ENCODE measurements around the gene RPTN.

The RPTN gene, protein sequence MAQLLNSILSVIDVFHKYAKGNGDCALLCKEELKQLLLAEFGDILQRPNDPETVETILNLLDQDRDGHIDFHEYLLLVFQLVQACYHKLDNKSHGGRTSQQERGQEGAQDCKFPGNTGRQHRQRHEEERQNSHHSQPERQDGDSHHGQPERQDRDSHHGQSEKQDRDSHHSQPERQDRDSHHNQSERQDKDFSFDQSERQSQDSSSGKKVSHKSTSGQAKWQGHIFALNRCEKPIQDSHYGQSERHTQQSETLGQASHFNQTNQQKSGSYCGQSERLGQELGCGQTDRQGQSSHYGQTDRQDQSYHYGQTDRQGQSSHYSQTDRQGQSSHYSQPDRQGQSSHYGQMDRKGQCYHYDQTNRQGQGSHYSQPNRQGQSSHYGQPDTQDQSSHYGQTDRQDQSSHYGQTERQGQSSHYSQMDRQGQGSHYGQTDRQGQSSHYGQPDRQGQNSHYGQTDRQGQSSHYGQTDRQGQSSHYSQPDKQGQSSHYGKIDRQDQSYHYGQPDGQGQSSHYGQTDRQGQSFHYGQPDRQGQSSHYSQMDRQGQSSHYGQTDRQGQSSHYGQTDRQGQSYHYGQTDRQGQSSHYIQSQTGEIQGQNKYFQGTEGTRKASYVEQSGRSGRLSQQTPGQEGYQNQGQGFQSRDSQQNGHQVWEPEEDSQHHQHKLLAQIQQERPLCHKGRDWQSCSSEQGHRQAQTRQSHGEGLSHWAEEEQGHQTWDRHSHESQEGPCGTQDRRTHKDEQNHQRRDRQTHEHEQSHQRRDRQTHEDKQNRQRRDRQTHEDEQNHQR

DNA sequence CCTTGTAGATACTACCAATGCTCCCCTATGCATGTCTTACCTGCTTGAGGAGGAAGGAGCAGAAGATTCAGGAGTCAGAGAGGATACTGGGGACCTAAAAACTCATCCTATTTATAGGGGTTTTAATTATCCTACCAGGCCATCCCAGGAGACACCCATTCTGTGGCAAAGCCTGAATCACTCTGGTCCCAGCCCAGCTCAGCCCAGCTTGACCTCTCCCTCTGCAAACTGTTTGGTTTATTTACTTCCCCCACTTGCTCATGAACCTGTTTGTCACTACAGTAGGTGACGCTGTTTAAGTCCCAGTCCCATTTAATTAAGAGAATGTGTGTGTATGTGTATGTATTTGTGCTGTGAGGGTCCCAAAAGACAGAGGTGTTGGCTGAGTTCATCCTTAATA lies at the start of gene RPTN:
Gene RPTN (minus strand): TSS at position 85 of the 400 bp plus-strand sequence. CDS start 1,339 bp downstream, outside the sequence.
- DNase-seq = no peak

DNA sequence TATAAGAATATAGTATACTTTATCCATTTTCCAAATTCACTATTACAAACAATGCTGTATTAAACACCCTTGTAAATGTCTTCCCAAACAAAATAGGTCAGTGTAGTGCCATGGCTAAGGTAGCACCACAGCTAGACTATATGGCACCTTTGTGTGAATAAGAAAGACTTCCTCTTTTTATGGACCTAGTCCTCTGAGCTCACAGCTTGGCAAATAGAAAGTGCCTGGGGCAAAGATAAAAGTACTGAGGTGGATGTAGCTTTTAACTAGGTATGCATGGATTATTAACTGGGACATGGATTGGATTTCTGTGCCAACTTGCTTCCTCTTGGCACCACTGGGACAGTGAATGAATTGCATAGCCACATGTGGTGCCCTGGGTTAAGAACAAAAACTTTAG lies 40.0 kb upstream of the RPTN start:
- DNase-seq = no peak

DNA sequence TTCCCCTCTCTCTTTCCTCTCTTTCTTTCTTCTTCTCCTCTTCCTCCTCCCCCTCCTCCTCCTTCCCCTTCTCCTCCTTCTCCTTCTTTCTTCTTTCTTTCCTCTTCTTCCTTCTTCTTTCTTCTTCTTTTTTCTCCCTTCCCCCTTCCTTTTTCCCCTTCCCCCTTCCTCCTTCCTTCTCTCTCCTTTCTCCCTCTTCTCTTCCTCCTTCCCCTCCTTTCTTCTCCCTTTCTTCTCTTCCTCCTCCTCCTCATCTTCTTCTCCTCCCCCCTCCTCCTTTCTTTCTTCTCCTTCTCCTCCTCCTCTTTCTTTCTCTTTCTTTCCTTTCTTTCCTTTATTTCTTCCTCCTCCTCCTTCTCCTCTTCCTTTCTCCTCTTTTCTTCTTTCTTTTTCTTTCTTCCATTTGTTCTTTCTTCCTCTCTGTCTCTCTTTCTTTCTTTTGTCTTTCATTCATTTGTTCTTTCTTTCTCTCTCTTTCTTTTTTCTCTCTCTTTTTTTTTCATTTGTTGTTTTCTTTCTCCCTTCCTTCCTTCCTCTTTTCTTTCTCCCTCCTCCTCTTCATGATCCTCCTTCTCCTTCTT lies 38.4 kb upstream of the RPTN start:
- DNase-seq = no peak

DNA sequence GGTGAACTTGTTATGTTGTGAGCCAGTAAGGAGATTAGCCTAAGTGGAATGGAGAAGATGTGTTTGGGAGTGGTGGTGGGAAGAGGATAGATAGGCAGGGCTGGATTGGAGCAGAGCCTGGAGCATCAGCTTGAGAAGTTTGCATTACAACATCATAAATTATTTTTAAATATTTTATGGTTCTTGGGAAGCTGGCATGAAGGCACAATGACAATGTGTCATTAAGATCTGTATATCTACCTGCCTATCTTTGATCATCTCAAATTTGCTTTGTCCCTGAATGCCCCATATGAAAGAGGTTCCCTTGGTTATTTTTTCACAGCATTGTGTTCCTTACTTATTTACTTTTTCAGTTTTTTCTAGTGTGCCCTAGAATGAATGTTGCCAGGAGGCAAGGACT lies 32.7 kb upstream of the RPTN start:
- no peak for DNase-seq

DNA sequence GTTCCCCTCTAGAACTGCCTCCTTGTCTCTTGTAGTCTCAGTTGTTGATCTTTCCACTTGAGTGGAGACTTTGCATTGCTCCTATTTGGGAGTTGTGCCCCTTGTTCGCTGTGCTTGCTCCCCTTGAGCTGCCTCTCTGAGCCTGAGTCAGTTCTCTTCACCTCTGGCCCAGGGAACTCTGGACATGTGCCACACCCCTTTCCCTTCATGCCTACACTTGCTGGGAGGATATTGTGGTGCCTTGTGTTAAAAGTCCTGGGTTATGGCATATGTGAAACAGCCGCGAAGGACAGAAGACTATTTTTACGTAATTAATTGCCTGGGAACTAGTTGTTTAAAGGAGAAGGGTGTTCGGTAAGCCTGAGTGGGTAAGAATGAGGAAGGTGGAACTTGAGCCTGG lies 32.2 kb upstream of the RPTN start:
- DNase-seq = no peak

DNA sequence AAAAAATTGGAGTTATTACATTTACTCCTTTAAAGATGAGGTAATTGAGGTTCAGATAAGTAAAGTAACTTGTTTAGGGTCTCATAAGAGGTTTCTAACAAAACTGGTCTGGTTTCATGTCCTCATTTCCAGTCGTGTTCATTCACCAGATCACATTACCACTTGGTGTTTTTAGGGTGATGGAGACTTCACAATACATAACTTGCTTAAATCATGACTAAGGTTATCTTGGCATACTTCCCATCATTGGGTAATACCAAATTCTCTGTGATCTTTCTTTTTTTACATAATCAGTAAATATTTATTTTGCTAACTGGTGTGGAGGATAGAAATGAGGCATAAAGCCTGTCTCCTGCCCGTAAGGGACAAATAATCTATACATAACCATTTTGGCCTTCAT lies 31.6 kb upstream of the RPTN start:
- no peak for DNase-seq

DNA sequence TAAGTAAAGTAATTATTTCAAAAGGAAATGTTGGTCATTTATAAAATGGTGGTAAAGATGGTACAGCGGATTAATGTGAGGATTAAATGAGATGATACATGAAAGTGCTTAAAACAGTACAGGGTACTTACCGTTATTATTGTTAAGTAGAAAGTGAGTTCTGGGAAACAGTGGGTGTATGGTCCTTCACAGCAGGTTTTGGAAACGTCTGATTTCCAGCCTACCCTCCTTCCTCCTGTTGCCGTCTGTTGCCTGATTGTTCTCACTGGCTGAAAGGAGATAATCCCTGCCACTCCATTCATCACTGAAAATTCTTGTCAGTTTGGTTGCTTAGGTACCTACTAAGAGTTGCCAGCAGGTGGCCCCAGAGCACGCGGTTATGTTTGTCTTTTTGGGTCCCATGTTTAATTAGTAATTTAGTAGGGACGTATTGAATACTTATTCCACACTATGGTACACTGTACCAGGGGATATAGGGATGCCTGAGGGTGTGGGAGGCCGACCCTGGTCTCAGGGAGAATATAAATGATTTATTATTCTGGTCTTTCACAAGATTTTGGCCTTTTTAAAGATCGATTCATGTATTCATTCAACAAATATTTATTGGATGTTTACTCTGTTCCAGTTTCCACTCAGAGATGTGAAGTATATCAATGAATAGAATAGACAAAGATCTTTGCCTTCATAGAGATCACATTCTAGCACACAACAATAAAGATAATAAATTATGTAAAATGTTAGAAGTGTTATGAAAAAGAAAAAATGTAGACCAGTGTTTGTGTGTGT lies 30.8 kb upstream of the RPTN start:
- DNase-seq = peak; percentile 62

DNA sequence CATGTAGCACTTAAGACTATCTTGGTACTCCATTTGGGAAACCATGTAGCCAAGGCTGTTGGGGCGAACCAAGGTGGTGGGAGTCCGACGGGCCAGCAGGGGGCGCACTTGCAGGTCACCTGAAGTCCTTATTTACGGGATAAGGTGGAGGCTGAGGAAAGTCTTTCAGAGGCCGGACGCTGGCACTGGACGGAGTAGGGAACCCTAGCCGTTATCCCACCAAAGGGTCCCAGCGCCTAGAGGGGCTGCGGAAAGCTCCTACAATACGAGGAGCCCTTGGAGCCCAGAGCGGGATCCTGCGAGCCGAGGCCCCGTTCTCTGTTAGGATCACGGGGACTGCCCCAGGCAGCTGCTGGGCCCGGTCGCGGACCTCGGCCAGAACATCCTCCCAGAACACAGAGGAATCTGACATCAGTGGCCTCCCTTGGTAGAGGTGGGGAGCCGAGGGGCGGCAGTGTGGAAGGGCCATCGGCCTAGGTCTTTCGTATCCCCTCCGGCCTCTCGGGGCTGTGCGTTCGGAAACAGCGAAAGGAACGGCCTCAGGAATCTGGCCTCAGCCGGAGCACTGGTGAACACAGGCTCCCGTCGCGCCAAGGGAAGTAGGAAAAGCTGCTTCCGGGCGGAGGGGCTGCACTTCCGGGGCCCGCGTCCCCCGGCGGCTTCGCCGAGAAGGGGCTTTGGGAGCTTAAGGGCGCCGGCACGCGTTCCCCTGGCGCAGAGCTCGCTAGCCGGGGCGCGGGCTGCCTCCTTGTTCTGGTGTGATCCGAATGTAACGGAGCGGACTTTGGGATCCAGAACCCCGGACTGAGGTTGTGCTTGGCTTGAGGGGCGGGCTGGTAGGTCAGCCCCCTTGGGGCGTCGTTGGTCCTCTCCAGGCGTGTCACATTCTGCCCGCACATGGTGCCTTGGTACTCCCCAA lies 29.9 kb upstream of the RPTN start:
- DNase-seq = peak; percentile 70

DNA sequence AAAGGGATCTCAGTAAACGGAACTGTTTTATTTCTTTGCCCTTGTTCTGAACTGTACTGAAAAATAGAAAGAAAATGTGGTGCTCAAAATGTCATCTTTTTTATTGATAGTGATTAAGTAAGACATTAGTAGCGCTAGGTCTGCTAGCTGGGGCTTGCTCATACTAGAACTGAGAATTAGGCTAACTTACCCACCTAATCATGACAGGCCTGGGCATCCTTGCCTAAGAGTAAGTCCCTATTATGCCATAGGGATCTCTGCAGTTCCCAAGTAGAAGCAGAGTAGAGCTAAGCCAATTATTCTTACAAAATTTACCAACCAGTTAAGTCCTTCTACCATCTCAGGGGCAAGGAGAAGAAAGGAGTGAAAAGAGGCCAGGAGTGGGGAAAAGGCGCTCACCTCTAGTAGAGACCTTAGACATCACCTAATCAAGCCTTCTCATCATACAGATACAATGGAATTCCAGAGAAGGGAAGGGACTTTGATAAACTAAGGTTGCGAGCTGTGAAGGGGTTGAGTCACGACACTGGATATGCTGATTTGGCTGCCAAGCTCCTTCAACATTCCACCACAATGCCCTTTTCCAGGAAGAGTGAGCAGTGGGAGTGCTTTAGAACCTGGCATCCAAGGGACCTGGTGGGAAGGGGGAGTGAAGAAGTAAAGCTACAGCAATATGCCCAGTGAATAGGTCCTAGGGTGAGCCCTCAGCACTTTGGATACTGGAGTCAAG lies 27.7 kb upstream of the RPTN start:
- no peak for DNase-seq

DNA sequence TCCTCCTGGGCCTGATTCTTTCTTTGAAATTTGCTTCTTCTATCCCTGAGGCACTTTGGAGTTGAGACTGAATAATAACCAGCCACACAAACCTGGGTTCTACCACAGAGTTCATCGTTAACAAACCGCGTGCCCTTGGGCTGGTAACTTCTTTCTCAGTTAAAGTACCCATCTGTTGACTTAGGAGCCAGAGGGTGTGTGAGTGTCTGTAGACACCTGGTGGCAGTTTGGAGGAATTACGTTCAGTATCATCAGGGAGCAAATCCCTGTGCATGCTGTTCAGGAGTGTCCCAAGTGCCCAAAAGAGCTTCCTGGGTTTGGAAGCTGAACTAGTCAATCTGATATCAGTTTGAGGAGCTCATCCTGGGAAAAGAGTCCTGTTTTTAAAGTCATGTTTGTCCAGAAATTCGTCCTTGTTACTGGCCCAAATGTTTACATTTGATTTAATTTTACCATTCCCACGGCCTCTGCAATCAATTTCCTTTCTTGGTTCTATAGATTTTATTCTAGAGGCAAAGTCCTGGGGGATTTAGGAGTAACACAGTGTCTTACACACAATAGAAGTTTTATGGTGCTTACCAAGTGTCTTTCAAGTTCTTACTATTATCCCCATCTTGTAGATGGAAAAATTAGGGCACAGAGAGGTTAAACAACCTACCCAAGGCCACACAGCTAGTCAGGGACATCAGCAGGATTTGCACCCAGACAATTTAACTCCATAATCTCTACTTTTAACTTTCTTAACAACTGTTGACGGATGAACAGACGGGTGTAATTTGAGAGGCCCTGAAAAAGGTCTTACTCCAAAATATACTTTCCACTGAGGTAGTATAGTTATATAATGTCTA lies 26.7 kb upstream of the RPTN start:
- DNase-seq = peak; percentile 39

DNA sequence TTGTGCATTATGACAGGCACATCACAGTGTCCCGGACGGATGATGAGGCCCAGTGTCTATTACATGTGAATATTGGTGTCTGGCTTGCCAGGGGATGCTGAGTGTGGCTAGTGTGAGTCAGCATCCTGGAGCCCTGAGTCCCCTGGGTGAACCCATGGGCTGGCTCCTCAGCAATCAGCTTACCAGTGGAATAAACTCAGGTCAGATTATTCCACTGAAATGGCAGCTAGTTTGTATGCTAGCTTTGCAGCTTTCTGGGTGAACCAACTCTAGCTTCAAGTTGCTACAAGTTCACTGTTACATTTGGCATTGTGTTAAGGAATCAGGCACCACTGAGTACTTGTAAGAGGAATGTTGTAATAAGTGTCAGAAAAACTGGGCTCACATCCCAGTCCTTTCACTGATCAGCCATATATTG lies 23.9 kb upstream of the RPTN start:
- DNase-seq = no peak

DNA sequence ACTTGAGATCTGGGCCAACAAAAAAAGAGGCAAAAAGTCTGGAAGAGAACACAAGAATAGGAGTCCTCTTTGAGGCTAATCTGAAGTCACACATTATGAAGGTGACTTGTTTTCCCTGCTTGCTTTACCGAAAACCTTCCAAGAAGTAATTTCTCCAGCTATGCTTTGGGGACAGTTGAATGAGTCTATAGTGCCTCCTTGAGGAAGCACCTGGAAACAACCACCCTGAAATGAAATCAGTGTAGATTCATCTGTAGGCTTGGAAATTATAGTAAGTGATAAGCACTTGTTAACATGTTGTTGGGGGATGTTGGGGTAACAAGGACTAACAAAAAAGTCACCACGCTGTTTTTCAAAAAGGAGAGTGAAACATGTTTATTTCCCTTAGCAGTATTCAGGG lies 23.4 kb upstream of the RPTN start:
- no peak for DNase-seq

DNA sequence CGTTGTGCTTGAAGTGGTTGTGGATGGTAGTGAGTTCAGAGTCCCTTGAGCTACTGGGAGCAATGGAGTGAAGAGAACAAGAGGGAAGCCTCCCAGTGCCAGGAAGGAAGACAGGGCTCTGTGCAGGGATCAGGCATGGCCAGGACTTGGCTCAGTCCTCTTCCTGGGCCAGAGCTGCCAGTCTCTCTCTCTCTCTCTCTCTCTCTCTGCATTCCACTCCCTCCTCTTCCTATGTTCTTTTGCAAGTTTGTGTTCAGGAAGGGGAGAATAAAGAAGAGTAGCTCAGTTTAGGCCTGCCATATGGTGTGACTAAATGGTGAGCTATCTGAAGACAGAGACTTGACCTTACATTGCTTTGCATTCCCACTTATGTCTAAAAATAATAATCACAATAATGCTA lies 20.5 kb upstream of the RPTN start:
- no peak for DNase-seq

DNA sequence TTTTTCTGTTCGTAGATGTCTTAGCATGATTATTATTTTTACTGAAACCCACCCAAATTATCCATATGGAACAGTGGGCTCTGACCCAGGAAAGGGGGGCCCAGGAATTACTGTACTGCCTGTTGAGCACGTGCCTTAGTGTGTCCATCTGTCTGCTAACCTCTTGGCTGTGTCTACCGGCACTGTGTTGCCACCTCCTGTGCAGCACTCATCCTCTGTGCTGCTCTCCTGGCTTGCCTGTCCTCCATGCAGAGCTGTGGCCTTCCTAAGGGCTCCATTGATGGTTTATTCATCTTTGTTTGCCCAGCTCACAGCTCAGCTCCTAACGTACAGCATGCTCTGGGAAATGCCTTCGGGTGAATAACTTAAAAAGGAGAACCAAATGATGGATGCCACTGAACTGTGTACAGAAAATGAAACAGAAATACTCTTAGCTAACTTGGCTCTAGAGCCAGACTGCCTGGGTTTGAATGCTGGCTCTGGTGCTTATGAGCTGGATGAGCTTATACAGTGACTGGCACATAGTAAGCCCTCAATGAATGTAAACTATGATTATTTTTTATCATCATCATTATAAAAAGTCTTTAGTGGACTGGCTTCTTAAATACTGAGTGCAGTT lies 11.4 kb upstream of the RPTN start:
- no peak for DNase-seq

DNA sequence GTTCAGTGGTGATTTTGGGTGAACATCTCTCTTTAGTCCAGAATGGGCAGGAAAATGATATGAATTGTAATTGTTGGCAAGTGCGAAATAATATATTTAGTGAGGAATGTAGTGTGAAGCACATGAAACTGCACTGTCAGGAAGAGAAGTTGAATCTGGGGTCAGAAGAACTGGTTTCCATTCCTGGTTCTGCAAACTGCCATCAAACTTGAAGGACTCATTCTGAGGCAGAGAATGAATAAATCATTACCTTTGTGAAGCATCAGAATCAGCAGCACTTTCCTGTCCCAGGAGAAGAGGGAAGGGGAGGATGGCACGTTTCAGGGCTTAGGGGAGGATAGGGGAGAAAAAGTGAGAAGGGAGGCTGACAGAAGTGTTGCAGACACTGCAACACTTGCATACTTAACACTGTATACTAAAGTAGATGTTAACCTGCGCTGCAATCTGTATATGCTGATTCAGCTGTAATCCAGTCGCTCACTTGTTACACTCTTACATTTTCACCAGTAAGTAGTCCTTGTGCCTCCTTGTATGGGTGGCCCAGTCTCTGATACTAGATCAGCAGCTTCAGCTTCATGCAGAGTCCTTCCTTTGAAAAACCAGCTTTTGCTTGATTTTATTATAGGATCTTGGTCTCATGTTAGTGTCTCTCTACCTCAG lies 10.5 kb upstream of the RPTN start:
- DNase-seq = no peak

DNA sequence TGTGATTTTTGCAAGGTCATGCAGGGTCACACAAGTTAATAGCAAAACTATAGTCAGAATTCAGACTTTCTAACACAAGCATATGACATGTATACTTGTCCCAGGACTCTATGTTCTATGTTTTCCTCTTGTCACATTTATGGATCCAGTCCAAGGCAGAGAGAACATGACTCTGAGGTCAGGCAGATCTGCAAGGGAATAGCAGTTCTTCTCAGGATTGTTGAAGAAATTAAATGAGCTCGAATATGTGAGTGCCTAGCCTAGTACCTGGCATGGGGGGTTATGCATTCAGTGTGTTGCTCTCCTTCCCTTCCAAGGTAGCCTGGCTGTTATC lies 9.5 kb upstream of the RPTN start:
- DNase-seq = no peak

DNA sequence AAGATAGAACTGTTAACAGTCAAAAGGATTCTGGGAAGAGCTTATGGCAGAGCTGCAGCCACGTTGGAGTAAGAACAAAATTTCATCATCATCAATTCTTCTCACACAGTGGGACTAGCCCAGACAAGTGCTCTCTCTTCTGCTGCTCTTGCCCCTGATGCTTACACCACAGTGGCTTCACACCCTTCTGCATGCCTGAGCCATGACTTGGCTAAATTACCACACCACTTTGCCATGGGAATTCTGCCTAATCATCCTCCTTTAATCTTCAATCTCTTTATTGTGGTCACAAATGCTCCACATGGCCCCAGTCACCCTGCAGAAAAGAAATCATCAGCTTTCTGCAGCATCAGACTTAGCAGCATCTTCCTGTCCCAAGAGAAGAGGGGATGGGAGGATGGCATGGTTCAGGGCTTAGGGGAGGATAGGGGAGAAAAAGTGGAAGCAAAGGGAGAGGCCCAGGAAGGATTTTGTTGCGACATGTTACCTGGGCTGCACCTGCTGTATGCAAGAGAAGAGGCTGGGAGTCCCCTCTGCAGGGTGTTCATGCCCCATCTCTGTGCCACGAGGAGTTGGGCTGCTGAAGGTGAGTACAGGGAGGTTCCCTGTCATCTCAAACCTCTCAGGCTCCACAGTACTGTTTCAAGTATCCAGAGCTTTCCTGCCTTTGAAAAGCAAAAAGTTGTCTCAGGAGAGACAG lies 9.0 kb upstream of the RPTN start:
- DNase-seq = no peak

DNA sequence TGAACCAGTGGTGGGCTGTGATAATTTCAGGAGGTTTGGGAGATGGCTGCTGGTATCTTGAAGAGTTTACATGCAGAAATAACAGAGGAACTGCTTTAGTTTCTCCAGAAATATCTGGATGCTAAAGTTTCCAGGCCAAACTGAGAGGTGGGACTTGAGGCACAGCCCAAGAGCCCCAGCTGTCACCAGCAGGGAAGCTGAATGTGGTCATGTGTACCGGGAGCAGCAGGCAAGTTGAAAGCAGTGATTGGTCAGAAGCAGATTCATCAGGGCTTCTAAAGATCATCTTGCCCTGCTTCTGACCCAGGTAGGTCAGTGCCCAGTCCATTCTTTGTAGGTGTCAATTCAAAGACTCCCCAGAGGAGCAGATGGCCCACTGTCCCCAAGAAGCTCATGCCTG lies 7.9 kb upstream of the RPTN start:
- DNase-seq = no peak

Data from CD4-positive, alpha-beta T cell treated with Interleukin-15 for 1 hour (primary cell).